Right ventricle myocardium inferior (tissue), 1 donor: ENCODE results near the gene SPDYA. TPM values are rescaled to one million over a fixed set of nuclear protein-coding genes. Genes with fewer than 3 reads are reported as not detected.

Experiments used
- ATAC-seq: fragments of 200-7000 bp; cut with Tn5 transposase; one replicate; pipeline ENCODE4 v1.9.1; 2020; ENCODE audit warnings: mild to moderate bottlenecking, moderate library complexity
- DNase-seq: peaks from one replicate; pipeline ENCODE4 v3.0.0; 2021; ENCODE audit errors: missing footprints
- intact Hi-C: fragments of 100-400 bp; cut with DNase I; formaldehyde crosslinking; loops from one replicate; pipeline ENCODE4 v1.11.0; 2022
- total RNA-seq: library from RNA; stranded (reverse); fragmentation: NEBNext Ultra II Directional; extraction: Animal tissue kit (Norgen Biotek cat#: 25700); gene quantifications from one replicate; pipeline ENCODE4 v1.2.1, GENCODE V29; 2021
- donor health status: DM: no; HTN: yes; CAD: no; lungs with severe emphysema.

The SPDYA gene
- total RNA-seq, 1 donor from 2014 or later = 0.35 TPM

DNA sequence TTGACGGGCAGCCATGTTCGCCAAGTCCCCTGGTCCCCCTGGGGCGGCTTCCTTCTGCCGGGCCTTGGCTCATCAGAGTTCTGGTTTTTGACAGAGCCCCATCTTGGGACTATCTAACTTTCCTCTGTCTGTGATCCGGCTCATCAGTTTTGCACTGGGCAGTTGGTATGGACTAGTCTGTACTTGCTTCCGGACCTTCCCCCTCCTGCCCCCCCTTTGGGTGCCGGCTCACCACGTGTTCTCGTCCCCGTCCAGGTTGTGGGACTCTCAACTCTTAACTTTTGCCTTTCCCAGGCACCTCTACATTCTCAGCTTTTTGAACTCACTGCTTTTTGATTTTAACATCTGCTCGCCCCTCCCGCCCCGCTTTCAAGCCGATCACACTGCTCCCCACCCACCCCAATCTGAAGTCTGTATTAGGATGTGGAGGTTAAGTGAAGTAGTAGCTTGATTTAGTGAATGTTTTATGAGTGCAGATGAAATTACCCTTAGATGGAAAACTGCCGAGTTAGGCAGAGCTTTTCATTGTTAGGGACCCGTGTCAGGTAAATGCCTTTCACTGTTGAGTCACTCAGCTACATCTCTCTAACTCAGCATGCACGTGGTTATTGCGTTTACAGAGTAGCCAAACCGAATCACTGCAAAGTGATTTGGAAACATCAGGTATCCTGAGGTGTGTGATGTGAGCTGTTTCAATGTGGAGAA is 84.7 kb downstream of the SPDYA start:
- ATAC-seq = peak; percentile 9
- peak; percentile 32 for DNase-seq
- intact Hi-C loops = loop anchor here (10.0 kb wide), 1 partner anchor 331 kb away; no protein-coding TSS in a partner anchor

DNA sequence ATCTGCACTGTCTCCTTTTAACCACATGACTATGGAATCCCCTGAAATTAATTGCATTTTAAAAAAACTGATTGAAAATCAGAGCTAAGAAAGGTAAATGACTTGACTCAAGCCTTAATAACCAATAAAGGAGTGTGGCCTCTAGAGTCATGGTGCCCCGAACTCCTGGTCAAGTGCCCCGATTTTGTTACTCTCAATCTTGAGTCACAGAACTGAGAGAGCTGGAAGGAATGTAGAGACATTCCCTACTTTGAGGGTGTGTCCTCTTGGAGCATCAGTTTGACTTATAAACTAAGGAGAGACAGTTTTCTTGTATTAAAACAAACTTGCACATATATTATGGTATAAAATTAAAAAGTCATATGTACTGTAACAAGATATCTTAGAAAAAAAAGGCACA is 86.3 kb downstream of the SPDYA start:
- ATAC-seq (no peak), DNase-seq (no peak)
- intact Hi-C loops = loop anchor here (10.0 kb wide), 1 partner anchor 332 kb away; no protein-coding TSS in a partner anchor

DNA sequence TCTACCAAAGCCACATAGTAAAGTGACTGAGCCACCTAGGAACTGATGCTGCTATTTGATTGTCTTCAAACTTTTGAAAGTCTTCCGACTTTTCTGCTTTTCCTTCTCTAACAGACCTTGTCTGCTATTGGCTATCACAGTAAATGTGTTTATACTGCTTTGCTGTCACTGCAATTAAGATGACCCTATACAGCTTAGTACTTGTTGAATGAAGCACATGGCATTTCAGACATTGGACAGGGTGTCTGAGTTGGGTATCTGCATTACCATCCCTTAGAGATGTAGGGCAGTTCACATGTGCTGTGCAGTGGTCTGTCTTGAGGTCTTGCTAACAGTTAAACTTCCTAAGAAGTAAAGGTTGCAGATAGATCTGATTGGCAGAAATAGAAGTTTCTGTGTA is 87.4 kb downstream of the SPDYA start:
- DNase-seq (no peak), ATAC-seq (no peak)
- intact Hi-C loops = loop anchor here (10.0 kb wide), 1 partner anchor 333 kb away; no protein-coding TSS in a partner anchor

Other genes with a start within 250 kb of the SPDYA start
- gene PPP1CB, start 59.0 kb upstream of the SPDYA start, total RNA-seq = 397 TPM
- 24.6 TPM for gene TRMT61B, start 59.5 kb downstream of the SPDYA start, total RNA-seq
- 16.8 TPM for gene WDR43, start 83.8 kb downstream of the SPDYA start, total RNA-seq
- gene TOGARAM2, start 170.5 kb downstream of the SPDYA start, total RNA-seq = 38.0 TPM